GM23338 (cell line): ENCODE measurements around the gene HCFC1. TPM values are rescaled to one million over a fixed set of nuclear protein-coding genes. Genes with fewer than 3 reads are reported as not detected.

Experiments
- ATAC-seq: fragments of 200-7000 bp; cut with Tn5 transposase; 3 replicates; pipeline ENCODE4 v1.9.1; 2020
- DNase-seq: peaks from one replicate; pipeline ENCODE4 v3.0.0-alpha.2; 2015; ENCODE audit warnings: low spot score
- H2AFZ ChIP-seq: fragments of 200-600 bp; sonication (generic); 2 replicates; pipeline ENCODE4 v1.8.0; 2016; ENCODE audit warnings: antibody characterized with exemption, mild to moderate bottlenecking, moderate library complexity
- H3F3A ChIP-seq: fragments of 200-600 bp; sonication (generic); replicated peaks from 2 replicates; pipeline ENCODE4 v1.8.0; 2017; ENCODE audit warnings: antibody characterized with exemption, mixed run types, low read depth
- H3K27ac ChIP-seq: fragments of 200-600 bp; sonication (generic); 2 replicates; pipeline ENCODE4 v1.6.1; 2016; ENCODE audit warnings: low read depth
- H3K27me3 ChIP-seq: fragments of 200-600 bp; sonication (generic); 2 replicates; pipeline ENCODE4 v1.8.0; 2016; ENCODE audit warnings: mild to moderate bottlenecking, mixed run types, moderate library complexity; ENCODE audit not compliant: insufficient read depth
- H3K36me3 ChIP-seq: fragments of 200-600 bp; sonication (generic); 2 replicates; pipeline ENCODE4 v1.8.0; 2016; ENCODE audit warnings: mild to moderate bottlenecking; ENCODE audit not compliant: insufficient read depth
- H3K4me1 ChIP-seq: fragments of 200-600 bp; sonication (generic); 2 replicates; pipeline ENCODE4 v1.8.0; 2016; ENCODE audit warnings: mild to moderate bottlenecking, moderate library complexity; ENCODE audit not compliant: insufficient read depth
- H3K4me2 ChIP-seq: fragments of 200-600 bp; sonication (generic); 2 replicates; pipeline ENCODE4 v1.7.1; 2017; ENCODE audit warnings: mixed run types
- H3K4me3 ChIP-seq: fragments of 200-600 bp; sonication (generic); 2 replicates; pipeline ENCODE4 v1.6.1; 2016; ENCODE audit warnings: mixed run types
- H3K79me2 ChIP-seq: fragments of 200-600 bp; sonication (generic); replicated peaks from 2 replicates; pipeline ENCODE4 v1.8.0; 2017; ENCODE audit warnings: mild to moderate bottlenecking; ENCODE audit not compliant: insufficient read depth
- H3K9me2 ChIP-seq: fragments of 200-600 bp; sonication (generic); 2 replicates; pipeline ENCODE4 v1.8.0; 2017; ENCODE audit not compliant: insufficient read depth
- H4K20me1 ChIP-seq: fragments of 200-600 bp; sonication (generic); replicated peaks from 2 replicates; pipeline ENCODE4 v1.8.0; 2017; ENCODE audit warnings: mild to moderate bottlenecking; ENCODE audit not compliant: insufficient read depth
- H3K27ac Mint-ChIP-seq: 2 replicates; pipeline ENCODE4 v1.8.0; 2020; ENCODE audit warnings: inconsistent platforms, mild to moderate bottlenecking, moderate library complexity, mixed read lengths
- H3K27me3 Mint-ChIP-seq: 3 replicates; pipeline ENCODE4 v1.8.0; 2022; ENCODE audit warnings: low read depth, mild to moderate bottlenecking, moderate library complexity, mixed read lengths, inconsistent platforms; ENCODE audit not compliant: insufficient read depth, poor library complexity
- H3K36me3 Mint-ChIP-seq: 3 replicates; pipeline ENCODE4 v1.8.0; 2021; ENCODE audit warnings: low read depth, mild to moderate bottlenecking, inconsistent platforms, moderate library complexity, mixed read lengths
- H3K4me1 Mint-ChIP-seq: 3 replicates; pipeline ENCODE4 v1.8.0; 2020; ENCODE audit warnings: mild to moderate bottlenecking, inconsistent platforms, mixed read lengths
- H3K4me3 Mint-ChIP-seq: 3 replicates; pipeline ENCODE4 v1.8.0; 2021; ENCODE audit warnings: moderate library complexity, mild to moderate bottlenecking, inconsistent platforms, mixed read lengths
- H3K9me3 Mint-ChIP-seq: 3 replicates; pipeline ENCODE4 v1.8.0; 2020; ENCODE audit warnings: moderate library complexity, mild to moderate bottlenecking, inconsistent platforms, mixed read lengths
- STAT1 ChIP-seq: IDR thresholded peaks from one replicate; pipeline ENCODE4 v1.6.1; 2016; ENCODE audit warnings: antibody characterized with exemption; ENCODE audit not compliant: unreplicated experiment
- ZNF114 ChIP-seq: fragments of 250-450 bp; sonication (Bioruptor Pico); IDR thresholded peaks from 2 replicates; pipeline ENCODE4 v1.5.0; 2020; ENCODE audit warnings: mild to moderate bottlenecking, moderate library complexity
- ZNF331 ChIP-seq: fragments of 250-450 bp; sonication (Bioruptor Pico); IDR thresholded peaks from 2 replicates; pipeline ENCODE4 v1.5.0; 2020; ENCODE audit warnings: low read depth, mild to moderate bottlenecking, moderate library complexity
- polyA plus RNA-seq: library from polyadenylated mRNA; unstranded; fragments of >200 nt; fragmentation: Nextera tagmentation; extraction: Ambion mirVana; gene quantifications from 2 replicates; pipeline ENCODE4 v1.2.1, GENCODE V29; 2016
- total RNA-seq: library from RNA; depleted of rRNA; stranded (reverse); fragments of >200 nt; shearing (Covaris generic); gene quantifications from 2 replicates; pipeline ENCODE4 v1.2.3, GENCODE V29; 2014
- TF ChIP-seq, protein P1 (sequence below): fragments of 250-450 bp; sonication (Bioruptor Pico); IDR thresholded peaks from 2 replicates; pipeline ENCODE4 v1.5.0; 2020; ENCODE audit warnings: mild to moderate bottlenecking, moderate library complexity
- TF ChIP-seq, protein P2 (sequence below), 2 experiments: fragments of 200-600 bp in 1 of 2; sonication (generic) in 1 of 2; conservative IDR thresholded peaks; 2 replicates each; pipeline versions ENCODE4 v1.5.1 to v1.6.1; 2016 to 2017; ENCODE audit warnings: antibody characterized with exemption in 2 of 2, low read depth in 2 of 2, mild to moderate bottlenecking in 2 of 2, moderate library complexity in 1 of 2
- TF ChIP-seq, protein P3 (sequence below): IDR thresholded peaks from 2 replicates; pipeline ENCODE4 v1.6.1; 2016; ENCODE audit warnings: antibody characterized with exemption

Gene HCFC1
- total and polyA plus RNA-seq, 2 experiments from 2014 or later = 33.0 to 188 TPM

DNA sequence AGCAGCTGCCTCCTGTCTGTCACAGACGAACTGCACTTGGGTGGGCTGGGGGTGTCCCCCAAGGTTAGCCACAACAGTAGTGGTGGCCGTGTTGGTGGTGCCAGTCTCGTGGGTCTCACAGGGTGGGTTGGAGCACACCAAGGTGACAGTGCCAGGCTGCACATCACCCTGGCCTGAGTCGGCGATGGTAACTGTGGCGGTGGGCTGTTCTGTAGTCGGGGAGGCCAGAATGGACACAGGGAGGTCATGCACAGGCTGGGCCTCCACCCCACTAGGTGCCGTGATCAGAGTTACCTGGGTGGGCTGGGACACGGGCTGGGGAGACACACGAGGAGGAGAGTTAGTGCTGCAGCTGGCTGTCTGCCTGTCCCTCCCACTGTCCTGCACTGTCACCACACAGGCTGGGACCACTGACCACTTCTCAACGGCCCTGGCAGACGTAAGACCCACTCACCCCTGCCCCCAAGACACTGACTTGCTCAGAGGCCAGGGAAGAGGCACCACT is 16.3 kb downstream of the HCFC1 start (continued):
- TF ChIP-seq, protein P1, sequence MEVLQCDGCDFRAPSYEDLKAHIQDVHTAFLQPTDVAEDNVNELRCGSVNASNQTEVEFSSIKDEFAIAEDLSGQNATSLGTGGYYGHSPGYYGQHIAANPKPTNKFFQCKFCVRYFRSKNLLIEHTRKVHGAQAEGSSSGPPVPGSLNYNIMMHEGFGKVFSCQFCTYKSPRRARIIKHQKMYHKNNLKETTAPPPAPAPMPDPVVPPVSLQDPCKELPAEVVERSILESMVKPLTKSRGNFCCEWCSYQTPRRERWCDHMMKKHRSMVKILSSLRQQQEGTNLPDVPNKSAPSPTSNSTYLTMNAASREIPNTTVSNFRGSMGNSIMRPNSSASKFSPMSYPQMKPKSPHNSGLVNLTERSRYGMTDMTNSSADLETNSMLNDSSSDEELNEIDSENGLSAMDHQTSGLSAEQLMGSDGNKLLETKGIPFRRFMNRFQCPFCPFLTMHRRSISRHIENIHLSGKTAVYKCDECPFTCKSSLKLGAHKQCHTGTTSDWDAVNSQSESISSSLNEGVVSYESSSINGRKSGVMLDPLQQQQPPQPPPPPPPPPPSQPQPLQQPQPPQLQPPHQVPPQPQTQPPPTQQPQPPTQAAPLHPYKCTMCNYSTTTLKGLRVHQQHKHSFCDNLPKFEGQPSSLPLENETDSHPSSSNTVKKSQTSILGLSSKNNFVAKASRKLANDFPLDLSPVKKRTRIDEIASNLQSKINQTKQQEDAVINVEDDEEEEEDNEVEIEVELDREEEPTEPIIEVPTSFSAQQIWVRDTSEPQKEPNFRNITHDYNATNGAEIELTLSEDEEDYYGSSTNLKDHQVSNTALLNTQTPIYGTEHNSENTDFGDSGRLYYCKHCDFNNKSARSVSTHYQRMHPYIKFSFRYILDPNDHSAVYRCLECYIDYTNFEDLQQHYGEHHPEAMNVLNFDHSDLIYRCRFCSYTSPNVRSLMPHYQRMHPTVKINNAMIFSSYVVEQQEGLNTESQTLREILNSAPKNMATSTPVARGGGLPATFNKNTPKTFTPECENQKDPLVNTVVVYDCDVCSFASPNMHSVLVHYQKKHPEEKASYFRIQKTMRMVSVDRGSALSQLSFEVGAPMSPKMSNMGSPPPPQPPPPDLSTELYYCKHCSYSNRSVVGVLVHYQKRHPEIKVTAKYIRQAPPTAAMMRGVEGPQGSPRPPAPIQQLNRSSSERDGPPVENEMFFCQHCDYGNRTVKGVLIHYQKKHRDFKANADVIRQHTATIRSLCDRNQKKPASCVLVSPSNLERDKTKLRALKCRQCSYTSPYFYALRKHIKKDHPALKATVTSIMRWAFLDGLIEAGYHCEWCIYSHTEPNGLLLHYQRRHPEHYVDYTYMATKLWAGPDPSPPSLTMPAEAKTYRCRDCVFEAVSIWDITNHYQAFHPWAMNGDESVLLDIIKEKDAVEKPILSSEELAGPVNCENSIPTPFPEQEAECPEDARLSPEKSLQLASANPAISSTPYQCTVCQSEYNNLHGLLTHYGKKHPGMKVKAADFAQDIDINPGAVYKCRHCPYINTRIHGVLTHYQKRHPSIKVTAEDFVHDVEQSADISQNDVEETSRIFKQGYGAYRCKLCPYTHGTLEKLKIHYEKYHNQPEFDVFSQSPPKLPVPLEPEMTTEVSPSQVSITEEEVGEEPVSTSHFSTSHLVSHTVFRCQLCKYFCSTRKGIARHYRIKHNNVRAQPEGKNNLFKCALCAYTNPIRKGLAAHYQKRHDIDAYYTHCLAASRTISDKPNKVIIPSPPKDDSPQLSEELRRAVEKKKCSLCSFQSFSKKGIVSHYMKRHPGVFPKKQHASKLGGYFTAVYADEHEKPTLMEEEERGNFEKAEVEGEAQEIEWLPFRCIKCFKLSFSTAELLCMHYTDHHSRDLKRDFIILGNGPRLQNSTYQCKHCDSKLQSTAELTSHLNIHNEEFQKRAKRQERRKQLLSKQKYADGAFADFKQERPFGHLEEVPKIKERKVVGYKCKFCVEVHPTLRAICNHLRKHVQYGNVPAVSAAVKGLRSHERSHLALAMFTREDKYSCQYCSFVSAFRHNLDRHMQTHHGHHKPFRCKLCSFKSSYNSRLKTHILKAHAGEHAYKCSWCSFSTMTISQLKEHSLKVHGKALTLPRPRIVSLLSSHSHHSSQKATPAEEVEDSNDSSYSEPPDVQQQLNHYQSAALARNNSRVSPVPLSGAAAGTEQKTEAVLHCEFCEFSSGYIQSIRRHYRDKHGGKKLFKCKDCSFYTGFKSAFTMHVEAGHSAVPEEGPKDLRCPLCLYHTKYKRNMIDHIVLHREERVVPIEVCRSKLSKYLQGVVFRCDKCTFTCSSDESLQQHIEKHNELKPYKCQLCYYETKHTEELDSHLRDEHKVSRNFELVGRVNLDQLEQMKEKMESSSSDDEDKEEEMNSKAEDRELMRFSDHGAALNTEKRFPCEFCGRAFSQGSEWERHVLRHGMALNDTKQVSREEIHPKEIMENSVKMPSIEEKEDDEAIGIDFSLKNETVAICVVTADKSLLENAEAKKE = no peak

DNA sequence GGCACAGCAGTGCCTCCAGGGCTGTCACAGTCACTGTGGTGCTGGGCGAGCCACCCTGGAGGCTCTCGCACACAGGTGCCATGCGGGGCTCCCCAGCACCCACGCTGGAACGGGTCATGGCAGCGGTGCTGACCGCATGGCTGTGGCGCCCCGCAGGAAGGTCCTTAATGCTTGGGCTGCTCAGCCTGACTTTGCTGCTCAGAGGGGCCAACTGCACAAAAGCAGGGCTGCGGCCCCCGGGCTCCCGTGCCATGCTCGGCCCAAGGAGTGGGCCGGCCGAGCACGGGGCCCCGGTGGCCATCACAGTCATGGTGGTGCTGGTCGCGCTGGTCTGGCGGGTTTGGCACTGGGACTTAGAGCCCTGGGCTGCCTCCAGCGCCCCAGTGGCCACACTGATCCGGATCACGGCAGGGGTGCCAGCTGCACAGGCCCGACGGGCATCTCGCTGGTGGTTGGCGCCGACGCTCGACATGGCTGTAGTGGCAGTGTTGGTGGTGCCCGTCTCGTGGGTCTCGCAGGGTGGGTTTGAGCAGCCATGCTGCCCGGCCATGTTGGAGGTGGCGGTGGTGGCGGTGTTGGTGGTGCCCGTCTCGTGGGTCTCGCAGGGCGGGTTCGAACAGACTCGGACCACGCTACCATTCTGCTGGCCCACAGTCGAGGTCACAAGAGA is 16.9 kb downstream of the HCFC1 start:
- no peak for DNase-seq
- no peak overlapping the region for H3K4me3 Mint-ChIP-seq
- H3K4me3 ChIP-seq = no peak overlapping the region
- no peaks in the 10 kb centered on the region for H3F3A ChIP-seq
- no peaks in the 10 kb centered on the region for H3K9me3 Mint-ChIP-seq
- no peak overlapping the region for H3K27ac Mint-ChIP-seq
- no peak overlapping the region for H3K4me2 ChIP-seq
- no peaks in the 10 kb centered on the region; the same call in 1 of the 2 replicates for H3K36me3 ChIP-seq
- H3K79me2 ChIP-seq = no peaks in the 10 kb centered on the region
- no peak overlapping the region for H2AFZ ChIP-seq
- H3K27ac ChIP-seq = no peak overlapping the region
- H3K27me3 Mint-ChIP-seq = no peaks in the 10 kb centered on the region
- no peaks in the 10 kb centered on the region for H3K27me3 ChIP-seq
- H3K36me3 Mint-ChIP-seq = peaks cover 78% of the 10 kb centered on the region
- H3K4me1 Mint-ChIP-seq = peaks cover 3% of the 10 kb centered on the region; the same call in 1 of the 3 replicates
- no peaks in the 10 kb centered on the region for H3K4me1 ChIP-seq
- ATAC-seq = no peak
- no peaks in the 10 kb centered on the region for H4K20me1 ChIP-seq
- H3K9me2 ChIP-seq = no peaks in the 10 kb centered on the region
- no peak for TF ChIP-seq STAT1
- TF ChIP-seq, protein P2, sequence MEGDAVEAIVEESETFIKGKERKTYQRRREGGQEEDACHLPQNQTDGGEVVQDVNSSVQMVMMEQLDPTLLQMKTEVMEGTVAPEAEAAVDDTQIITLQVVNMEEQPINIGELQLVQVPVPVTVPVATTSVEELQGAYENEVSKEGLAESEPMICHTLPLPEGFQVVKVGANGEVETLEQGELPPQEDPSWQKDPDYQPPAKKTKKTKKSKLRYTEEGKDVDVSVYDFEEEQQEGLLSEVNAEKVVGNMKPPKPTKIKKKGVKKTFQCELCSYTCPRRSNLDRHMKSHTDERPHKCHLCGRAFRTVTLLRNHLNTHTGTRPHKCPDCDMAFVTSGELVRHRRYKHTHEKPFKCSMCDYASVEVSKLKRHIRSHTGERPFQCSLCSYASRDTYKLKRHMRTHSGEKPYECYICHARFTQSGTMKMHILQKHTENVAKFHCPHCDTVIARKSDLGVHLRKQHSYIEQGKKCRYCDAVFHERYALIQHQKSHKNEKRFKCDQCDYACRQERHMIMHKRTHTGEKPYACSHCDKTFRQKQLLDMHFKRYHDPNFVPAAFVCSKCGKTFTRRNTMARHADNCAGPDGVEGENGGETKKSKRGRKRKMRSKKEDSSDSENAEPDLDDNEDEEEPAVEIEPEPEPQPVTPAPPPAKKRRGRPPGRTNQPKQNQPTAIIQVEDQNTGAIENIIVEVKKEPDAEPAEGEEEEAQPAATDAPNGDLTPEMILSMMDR (conservative IDR thresholded peaks at IDR 0.05; ENCODE audit: low read depth in 2 of 2) = no peak
- no peak for TF ChIP-seq ZNF114 (CRISPR knock-in tag)
- no peak for TF ChIP-seq ZNF331 (CRISPR knock-in tag)
- TF ChIP-seq, protein P3, sequence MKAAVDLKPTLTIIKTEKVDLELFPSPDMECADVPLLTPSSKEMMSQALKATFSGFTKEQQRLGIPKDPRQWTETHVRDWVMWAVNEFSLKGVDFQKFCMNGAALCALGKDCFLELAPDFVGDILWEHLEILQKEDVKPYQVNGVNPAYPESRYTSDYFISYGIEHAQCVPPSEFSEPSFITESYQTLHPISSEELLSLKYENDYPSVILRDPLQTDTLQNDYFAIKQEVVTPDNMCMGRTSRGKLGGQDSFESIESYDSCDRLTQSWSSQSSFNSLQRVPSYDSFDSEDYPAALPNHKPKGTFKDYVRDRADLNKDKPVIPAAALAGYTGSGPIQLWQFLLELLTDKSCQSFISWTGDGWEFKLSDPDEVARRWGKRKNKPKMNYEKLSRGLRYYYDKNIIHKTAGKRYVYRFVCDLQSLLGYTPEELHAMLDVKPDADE = no peak
